Smooth muscle cell (in vitro differentiated cells): ENCODE data around the gene MED29. TPM values are rescaled to one million over a fixed set of nuclear protein-coding genes. Genes with fewer than 3 reads are reported as not detected.

Experiments
- DNase-seq: peaks from one replicate; lab custom pipeline; 2025; ENCODE audit not compliant: unreplicated experiment; lab: John Stamatoyannopoulos, UW
- H2AFZ ChIP-seq: fragments of 200-600 bp; sonication (generic); 2 replicates; pipeline ENCODE4 v1.6.0; 2016; ENCODE audit warnings: antibody characterized with exemption, low read depth, mild to moderate bottlenecking
- H3F3A ChIP-seq: fragments of 200-600 bp; sonication (generic); 2 replicates; pipeline ENCODE4 v1.6.0; 2017; ENCODE audit warnings: antibody characterized with exemption, low read depth
- H3K27ac ChIP-seq: fragments of 200-600 bp; sonication (generic); 2 replicates; pipeline ENCODE4 v1.5.1; 2016; ENCODE audit warnings: low read depth, mild to moderate bottlenecking
- H3K27me3 ChIP-seq: fragments of 200-600 bp; sonication (generic); 2 replicates; pipeline ENCODE4 v1.6.1; 2016; ENCODE audit warnings: low read depth, mild to moderate bottlenecking
- H3K36me3 ChIP-seq: fragments of 200-600 bp; sonication (generic); 2 replicates; pipeline ENCODE4 v1.5.1; 2016; ENCODE audit warnings: low read depth
- H3K4me1 ChIP-seq: fragments of 200-600 bp; sonication (generic); 2 replicates; pipeline ENCODE4 v1.5.1; 2016; ENCODE audit warnings: low read depth
- H3K4me2 ChIP-seq: fragments of 200-600 bp; sonication (generic); 2 replicates; pipeline ENCODE4 v1.6.0; 2016; ENCODE audit warnings: mild to moderate bottlenecking
- H3K4me3 ChIP-seq: fragments of 200-600 bp; sonication (generic); 2 replicates; pipeline ENCODE4 v1.5.1; 2016; ENCODE audit warnings: mild to moderate bottlenecking
- H3K79me2 ChIP-seq: fragments of 200-600 bp; sonication (generic); 2 replicates; pipeline ENCODE4 v1.6.0; 2016; ENCODE audit warnings: low read depth, mild to moderate bottlenecking
- H3K9ac ChIP-seq: fragments of 200-600 bp; sonication (generic); 2 replicates; pipeline ENCODE4 v1.6.0; 2016; ENCODE audit warnings: low read depth
- H3K9me3 ChIP-seq: fragments of 200-600 bp; sonication (generic); replicated peaks from 2 replicates; pipeline ENCODE4 v1.5.1; 2016; ENCODE audit warnings: low read depth
- H4K20me1 ChIP-seq: fragments of 200-600 bp; sonication (generic); 2 replicates; pipeline ENCODE4 v1.6.0; 2016; ENCODE audit warnings: low read depth
- WGBS: methylation state at CpG from one replicate; pipeline ENCODE4 v1.1.7; 2016; ENCODE audit warnings: low lambda C conversion rate; 5-methylcytosine and 5-hydroxymethylcytosine counted together
- polyA plus RNA-seq: library from polyadenylated mRNA; unstranded; fragments of >200 nt; fragmentation: Nextera tagmentation; extraction: Ambion mirVana; gene quantifications from 2 replicates; pipeline ENCODE4 v1.2.1, GENCODE V29; 2016
- total RNA-seq: library from RNA; depleted of rRNA; stranded (reverse); fragments of >200 nt; gene quantifications from 2 replicates; pipeline ENCODE4 v1.2.3, GENCODE V29; 2014
- TF ChIP-seq, protein P1 (sequence below): fragments of 200-600 bp; sonication (generic); IDR thresholded peaks from 2 replicates; pipeline ENCODE4 v1.5.1; 2017; ENCODE audit warnings: borderline replicate concordance, mild to moderate bottlenecking, antibody characterized with exemption; ENCODE audit not compliant: insufficient read depth, poor library complexity, severe bottlenecking

The MED29 gene
- total and polyA plus RNA-seq, 2 experiments from 2014 or later = 23.0 to 37.7 TPM

DNA sequence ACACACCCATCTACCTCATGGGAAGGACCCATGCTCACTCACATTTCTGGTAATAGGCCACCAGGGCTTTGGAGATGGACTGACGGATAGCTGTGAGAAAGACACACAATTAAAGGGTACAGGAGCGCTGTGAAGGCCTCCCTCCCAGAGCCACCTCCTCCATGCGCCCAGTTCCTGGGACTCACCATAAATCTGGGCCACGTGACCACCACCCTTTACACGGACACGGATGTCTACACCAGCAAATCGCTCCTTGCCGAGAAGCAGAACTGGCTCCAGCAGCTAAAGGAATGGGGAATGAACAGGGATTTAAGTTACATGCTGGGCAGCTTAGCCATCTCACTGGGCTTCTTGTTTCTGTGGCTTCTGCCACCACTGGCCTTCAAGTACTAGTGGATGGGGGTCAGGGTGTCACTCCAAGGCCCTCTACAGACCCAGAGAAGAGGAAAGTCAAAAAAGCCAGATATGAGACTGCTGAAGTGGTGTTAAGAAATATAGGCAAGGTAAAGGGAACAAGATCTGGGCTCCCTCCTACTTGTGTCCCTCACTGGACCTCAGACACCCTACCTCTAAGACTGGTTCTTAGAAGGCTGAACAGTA lies 42.4 kb downstream of the MED29 start:
- H3K79me2 ChIP-seq = peaks cover 32% of the 10 kb centered on the region
- H4K20me1 ChIP-seq = peaks cover 24% of the 10 kb centered on the region
- TF ChIP-seq, protein P1, sequence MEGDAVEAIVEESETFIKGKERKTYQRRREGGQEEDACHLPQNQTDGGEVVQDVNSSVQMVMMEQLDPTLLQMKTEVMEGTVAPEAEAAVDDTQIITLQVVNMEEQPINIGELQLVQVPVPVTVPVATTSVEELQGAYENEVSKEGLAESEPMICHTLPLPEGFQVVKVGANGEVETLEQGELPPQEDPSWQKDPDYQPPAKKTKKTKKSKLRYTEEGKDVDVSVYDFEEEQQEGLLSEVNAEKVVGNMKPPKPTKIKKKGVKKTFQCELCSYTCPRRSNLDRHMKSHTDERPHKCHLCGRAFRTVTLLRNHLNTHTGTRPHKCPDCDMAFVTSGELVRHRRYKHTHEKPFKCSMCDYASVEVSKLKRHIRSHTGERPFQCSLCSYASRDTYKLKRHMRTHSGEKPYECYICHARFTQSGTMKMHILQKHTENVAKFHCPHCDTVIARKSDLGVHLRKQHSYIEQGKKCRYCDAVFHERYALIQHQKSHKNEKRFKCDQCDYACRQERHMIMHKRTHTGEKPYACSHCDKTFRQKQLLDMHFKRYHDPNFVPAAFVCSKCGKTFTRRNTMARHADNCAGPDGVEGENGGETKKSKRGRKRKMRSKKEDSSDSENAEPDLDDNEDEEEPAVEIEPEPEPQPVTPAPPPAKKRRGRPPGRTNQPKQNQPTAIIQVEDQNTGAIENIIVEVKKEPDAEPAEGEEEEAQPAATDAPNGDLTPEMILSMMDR = no peak
- no peak for DNase-seq
- H3K9me3 ChIP-seq = no peaks in the 10 kb centered on the region
- WGBS = 97% methylated on average over 8 of the region's 8 CpGs
- no peak overlapping the region for H3K4me3 ChIP-seq
- peaks cover 27% of the 10 kb centered on the region for H3K4me1 ChIP-seq
- H3K27ac ChIP-seq = peak overlapping the region; percentile 76
- peaks cover 15% of the 10 kb centered on the region for H3K36me3 ChIP-seq
- no peak overlapping the region for H3K4me2 ChIP-seq
- no peaks in the 10 kb centered on the region for H3K27me3 ChIP-seq
- H3F3A ChIP-seq = peaks cover 39% of the 10 kb centered on the region
- no peak overlapping the region for H2AFZ ChIP-seq
- H3K9ac ChIP-seq = peak overlapping the region; percentile 95

DNA sequence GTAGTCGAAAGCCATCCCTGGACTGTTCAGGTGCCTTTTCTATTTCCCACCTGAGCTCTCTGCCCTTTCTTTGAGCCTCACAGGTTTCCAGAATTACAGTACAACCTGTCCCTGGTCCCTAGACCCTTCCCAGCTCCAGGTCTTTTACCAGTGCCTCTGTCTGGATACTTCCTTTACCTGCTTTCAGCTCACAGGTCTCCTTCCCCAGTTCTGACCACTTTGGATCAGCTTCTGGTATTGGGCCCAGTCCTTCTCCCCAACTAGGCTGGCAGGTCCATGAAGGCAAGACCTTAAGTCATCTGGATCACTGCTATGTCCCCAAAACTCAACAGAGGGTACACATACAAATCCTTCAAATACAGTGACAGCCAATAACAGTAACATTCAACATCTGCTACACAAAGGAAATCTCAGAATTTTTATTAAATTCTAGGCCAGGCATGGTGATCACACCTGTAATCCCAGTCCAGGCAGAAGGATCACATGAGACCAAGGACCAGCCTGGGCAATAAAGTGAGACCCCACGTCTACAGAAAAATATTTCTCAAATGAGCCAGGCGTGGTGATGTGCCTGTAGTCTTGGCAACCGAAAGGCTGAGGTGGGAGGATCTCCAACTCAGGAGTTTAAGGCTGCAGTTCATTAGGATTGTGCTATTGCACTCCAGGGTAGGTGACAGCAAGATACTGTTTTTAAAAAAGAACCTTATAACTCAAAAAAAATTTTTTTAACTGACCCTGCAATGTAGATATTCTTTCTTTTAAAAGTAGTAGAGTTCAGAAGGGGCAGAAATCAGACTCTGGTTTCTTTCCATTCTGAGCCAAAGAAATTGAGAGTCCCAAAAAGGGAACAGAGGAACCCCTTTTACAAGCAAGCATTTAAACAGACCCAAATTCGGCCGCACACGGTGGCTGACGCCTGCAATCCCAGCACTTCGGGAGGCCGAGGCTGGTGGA lies 43.2 kb downstream of the MED29 start:
- Histone ChIP-seq H3K9ac (peak overlapping the region; percentile 95), H3K4me3 (peak overlapping the region; percentile 98), H4K20me1 (peaks cover 24% of the 10 kb centered on the region), H2AFZ (no peak overlapping the region), H3K79me2 (peaks cover 32% of the 10 kb centered on the region), H3K36me3 (peaks cover 15% of the 10 kb centered on the region), H3K27ac (peak overlapping the region; percentile 76), H3K27me3 (no peaks in the 10 kb centered on the region), H3K9me3 (no peaks in the 10 kb centered on the region), H3F3A (peaks cover 32% of the 10 kb centered on the region), H3K4me1 (peaks cover 20% of the 10 kb centered on the region), H3K4me2 (peak overlapping the region; percentile 98)
- TF ChIP-seq, protein P1 = no peak
- WGBS = 48% methylated on average over 10 of the region's 10 CpGs
- no peak for DNase-seq

DNA sequence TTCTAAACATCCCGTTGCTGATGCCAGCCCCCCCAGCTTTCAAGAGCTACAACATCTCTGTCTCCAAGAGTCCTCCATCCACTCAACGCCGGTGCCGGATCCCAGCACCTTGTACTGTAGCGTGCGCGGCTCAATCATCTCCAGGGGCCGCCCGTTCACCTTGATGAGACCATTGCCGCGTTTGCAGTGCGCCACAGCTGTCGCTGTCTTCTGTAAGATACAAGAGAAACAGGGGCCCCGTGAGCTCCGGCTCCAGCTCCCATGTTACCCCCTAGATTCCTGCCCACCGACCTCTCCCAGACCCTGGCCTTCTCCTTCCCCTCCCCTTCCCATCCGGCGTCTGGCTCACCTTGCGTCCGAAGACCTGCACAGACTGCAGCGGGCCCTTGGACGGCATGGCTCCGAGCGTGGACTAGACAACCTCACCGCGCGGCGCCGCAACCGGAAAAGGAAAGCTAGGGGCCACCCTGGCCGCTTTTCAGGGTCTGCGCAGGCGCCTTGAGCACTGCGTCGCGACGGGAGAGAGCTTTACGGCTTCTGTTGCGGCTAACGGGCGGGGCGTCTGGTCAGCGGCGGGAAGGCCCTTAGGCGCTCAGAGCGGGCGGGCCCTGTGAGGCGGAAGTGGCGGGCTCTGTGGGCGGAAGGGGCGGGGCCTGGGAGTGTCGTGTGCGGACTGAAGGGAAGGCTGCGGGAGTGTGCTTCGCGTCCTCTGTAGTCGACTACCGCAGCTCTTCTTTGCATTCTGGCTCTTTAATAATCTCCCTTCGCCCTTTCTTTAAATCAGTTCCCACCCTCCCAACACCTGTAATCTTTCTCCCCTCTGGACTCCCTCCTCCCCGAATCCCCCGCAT lies 44.5 kb downstream of the MED29 start, which contains the start of gene RPS16:
Gene RPS16, minus strand, starts transcription at position 451 of the 851 bp plus-strand sequence. Its CDS starts 54 bp downstream, at position 397.
- Histone ChIP-seq H3K4me2 (peak within 1 kb of the TSS; percentile 98), H3K27ac (peak within 1 kb of the TSS; percentile 76), H4K20me1 (peaks cover 24% of the 10 kb centered on the region), H3K79me2 (peaks cover 32% of the 10 kb centered on the region), H2AFZ (no peak within 1 kb of the TSS), H3K9me3 (no peaks in the 10 kb centered on the region), H3K9ac (peak within 1 kb of the TSS; percentile 95), H3K27me3 (no peaks in the 10 kb centered on the region), H3K4me1 (peaks cover 20% of the 10 kb centered on the region), H3K36me3 (peaks cover 15% of the 10 kb centered on the region), H3K4me3 (peak within 1 kb of the TSS; percentile 98), H3F3A (peaks cover 32% of the 10 kb centered on the region)
- TF ChIP-seq, protein P1 = no peak
- 1% methylated on average over 59 of the region's 61 CpGs for WGBS
- DNase-seq = peak; percentile 93
